Myometrial cell (primary cell): ENCODE data around the gene FAIM. TPM values are rescaled to one million over a fixed set of nuclear protein-coding genes. Genes with fewer than 3 reads are reported as not detected.

Experiments used
- total RNA-seq: library from RNA; depleted of rRNA; stranded (reverse); fragments of >200 nt; gene quantifications from 2 replicates; pipeline ENCODE4 v1.2.3, GENCODE V29; 2015

FAIM gene, protein sequence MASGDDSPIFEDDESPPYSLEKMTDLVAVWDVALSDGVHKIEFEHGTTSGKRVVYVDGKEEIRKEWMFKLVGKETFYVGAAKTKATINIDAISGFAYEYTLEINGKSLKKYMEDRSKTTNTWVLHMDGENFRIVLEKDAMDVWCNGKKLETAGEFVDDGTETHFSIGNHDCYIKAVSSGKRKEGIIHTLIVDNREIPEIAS
- 16.4 and 30.3 TPM in 2 replicates for total RNA-seq

DNA sequence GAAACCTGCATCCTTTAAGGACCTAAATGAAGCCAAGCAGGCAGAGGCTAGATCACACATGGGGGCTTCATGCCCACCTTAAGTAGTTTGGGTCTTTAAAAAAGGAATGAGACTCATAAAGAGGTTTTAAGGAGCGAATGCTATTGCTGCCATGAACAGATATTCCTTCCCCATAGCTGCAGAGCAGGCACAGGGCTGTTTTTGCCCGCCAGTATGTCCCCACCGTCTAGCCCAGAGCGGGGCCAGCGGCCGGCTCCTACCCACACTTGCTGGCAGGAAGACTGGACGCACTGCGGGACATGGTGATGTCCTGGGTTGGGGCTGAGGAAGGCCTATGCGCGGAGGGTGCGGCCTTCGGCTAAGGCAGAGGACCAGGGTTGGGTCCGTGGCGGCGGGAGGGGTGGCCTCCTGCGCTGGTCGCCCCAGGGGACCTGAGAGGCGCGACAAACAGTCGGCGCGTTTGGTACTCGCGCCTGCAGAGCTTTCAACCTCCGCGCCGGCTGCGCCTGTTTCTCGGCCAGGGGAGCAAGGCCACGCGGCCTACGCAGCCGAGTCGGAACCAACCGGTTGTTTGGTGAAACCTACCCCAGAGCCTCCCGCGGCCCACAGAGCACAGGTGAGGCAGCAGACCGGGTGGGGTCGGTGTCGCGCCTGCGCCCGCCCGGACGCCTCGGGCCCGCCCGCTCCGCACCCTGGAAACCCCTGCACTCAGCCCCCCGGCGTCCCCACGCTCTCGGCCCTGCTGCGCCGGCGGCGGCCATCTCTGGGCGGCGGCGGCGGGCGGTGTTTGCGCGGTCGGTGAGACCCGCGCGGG is at the start of gene FAIM:
Gene FAIM, plus strand, starts transcription at position 450 of the 814 bp plus-strand sequence. CDS start 10,956 bp downstream, outside the sequence.

GRCh38 chr3:138594150-138594934 is 14.2 kb upstream of the FAIM start, which contains the start of gene CEP70:
Gene CEP70 (minus strand): TSS chr3:138594260. CDS start chr3:138572927, 21,333 bp downstream.

Other genes starting within 250 kb of the FAIM start
- under 0.01 and 0.58 TPM in 2 replicates for gene ESYT3, start 174.2 kb upstream of the FAIM start, total RNA-seq
- 28.5 and 28.7 TPM in 2 replicates for gene CEP70, start 14.5 kb upstream of the FAIM start, total RNA-seq
- 6.1 and 6.2 TPM in 2 replicates for gene PIK3CB, start 226.2 kb downstream of the FAIM start, total RNA-seq